H9 (cell line): Measurements from ENCODE around the gene PHF8. TPM values are rescaled to one million over a fixed set of nuclear protein-coding genes. Genes with fewer than 3 reads are reported as not detected.

ENCODE experiments used
- DNase-seq: peaks from one replicate; pipeline ENCODE4 v3.0.0-alpha.2; 2017
- H2AFZ ChIP-seq: one replicate; pipeline ENCODE4 v1.6.1; 2013; ENCODE audit warnings: mild to moderate bottlenecking, low read length, control low read depth, moderate library complexity
- H2AK5ac ChIP-seq: 2 replicates; pipeline ENCODE4 v1.6.1; 2013; ENCODE audit warnings: low read length, control low read depth, mixed read lengths; ENCODE audit not compliant: insufficient read length
- H2BK120ac ChIP-seq: one replicate; pipeline ENCODE4 v1.6.1; 2013; ENCODE audit warnings: low read depth, mild to moderate bottlenecking, low read length, control low read depth, inconsistent platforms; ENCODE audit not compliant: poor library complexity, severe bottlenecking
- H2BK12ac ChIP-seq: 2 replicates; pipeline ENCODE4 v1.6.1; 2013; ENCODE audit warnings: low read length, control low read depth, mixed read lengths, low read depth; ENCODE audit not compliant: insufficient read length
- H2BK15ac ChIP-seq: 2 replicates; pipeline ENCODE4 v1.6.1; 2013; ENCODE audit warnings: low read depth, low read length, control low read depth
- H2BK20ac ChIP-seq: one replicate; pipeline ENCODE4 v1.6.1; 2013; ENCODE audit warnings: low read depth, mild to moderate bottlenecking, low read length, control low read depth, inconsistent platforms; ENCODE audit not compliant: poor library complexity, severe bottlenecking
- H2BK5ac ChIP-seq: 2 replicates; pipeline ENCODE4 v1.6.1; 2013; ENCODE audit warnings: low read length, control low read depth, mixed read lengths; ENCODE audit not compliant: insufficient read length
- H3K14ac ChIP-seq: 2 replicates; pipeline ENCODE4 v1.6.1; 2013; ENCODE audit warnings: low read length, control low read depth; ENCODE audit not compliant: insufficient read depth
- H3K18ac ChIP-seq: 2 replicates; pipeline ENCODE4 v1.6.1; 2013; ENCODE audit warnings: low read depth, mild to moderate bottlenecking, mixed read lengths, low read length, control low read depth; ENCODE audit not compliant: insufficient read length
- H3K23ac ChIP-seq: 2 replicates; pipeline ENCODE4 v1.6.1; 2013; ENCODE audit warnings: low read length, control low read depth, mixed read lengths, low read depth; ENCODE audit not compliant: insufficient read length
- H3K23me2 ChIP-seq: 2 replicates; pipeline ENCODE4 v1.6.1; 2013; ENCODE audit warnings: low read depth, mild to moderate bottlenecking, mixed read lengths, low read length, control low read depth; ENCODE audit not compliant: insufficient read length, poor library complexity, severe bottlenecking
- H3K27ac ChIP-seq: 2 replicates; pipeline ENCODE4 v1.5.1; 2013; ENCODE audit warnings: low read length, control low read depth, mixed read lengths, low read depth; ENCODE audit not compliant: insufficient read length
- H3K27me3 ChIP-seq: 2 replicates; pipeline ENCODE4 v1.6.1; 2013; ENCODE audit warnings: low read length, control low read depth, inconsistent platforms; ENCODE audit not compliant: insufficient read depth
- H3K4ac ChIP-seq: 2 replicates; pipeline ENCODE4 v1.6.1; 2013; ENCODE audit warnings: low read depth, mild to moderate bottlenecking, control low read depth, inconsistent platforms, low read length, moderate library complexity
- H3K4me1 ChIP-seq: 2 replicates; pipeline ENCODE4 v1.6.1; 2013; ENCODE audit warnings: low read length, control low read depth, inconsistent platforms; ENCODE audit not compliant: insufficient read depth
- H3K4me2 ChIP-seq: 2 replicates; pipeline ENCODE4 v1.6.1; 2013; ENCODE audit warnings: low read length, control low read depth, mixed read lengths; ENCODE audit not compliant: insufficient read length, insufficient read depth
- H3K56ac ChIP-seq: 2 replicates; pipeline ENCODE4 v1.6.1; 2013; ENCODE audit warnings: low read depth, mild to moderate bottlenecking, mixed read lengths, low read length, control low read depth; ENCODE audit not compliant: insufficient read length
- H3K79me1 ChIP-seq: 2 replicates; pipeline ENCODE4 v1.6.1; 2013; ENCODE audit warnings: low read depth, mild to moderate bottlenecking, moderate library complexity, low read length, control low read depth, inconsistent platforms; ENCODE audit not compliant: insufficient read depth, poor library complexity, severe bottlenecking
- H3K79me2 ChIP-seq: 2 replicates; pipeline ENCODE4 v1.6.1; 2013; ENCODE audit warnings: low read length, control low read depth, inconsistent platforms; ENCODE audit not compliant: insufficient read depth
- H3K9ac ChIP-seq: 2 replicates; pipeline ENCODE4 v1.6.1; 2013; ENCODE audit warnings: low read length, control low read depth, mixed read lengths; ENCODE audit not compliant: insufficient read length; ENCODE audit errors: extremely low read depth
- H3K9me3 ChIP-seq: one replicate; pipeline ENCODE4 v1.6.1; 2013; ENCODE audit warnings: low read depth, low read length, inconsistent platforms; ENCODE audit not compliant: control insufficient read depth
- H3T11ph ChIP-seq: one replicate; pipeline ENCODE4 v1.6.1; 2013; ENCODE audit warnings: mild to moderate bottlenecking, low read length, control low read depth, inconsistent platforms
- H4K20me1 ChIP-seq: one replicate; pipeline ENCODE4 v1.6.1; 2013; ENCODE audit not compliant: control insufficient read depth, insufficient read length, insufficient read depth
- H4K5ac ChIP-seq: 2 replicates; pipeline ENCODE4 v1.6.1; 2013; ENCODE audit warnings: low read depth, mild to moderate bottlenecking, mixed read lengths, low read length, control low read depth; ENCODE audit not compliant: insufficient read length
- H4K8ac ChIP-seq: replicated peaks from 2 replicates; pipeline ENCODE4 v1.6.1; 2013; ENCODE audit warnings: low read length, control low read depth, mixed read lengths, low read depth; ENCODE audit not compliant: insufficient read length
- H4K91ac ChIP-seq: 2 replicates; pipeline ENCODE4 v1.6.1; 2013; ENCODE audit warnings: low read depth, mild to moderate bottlenecking, moderate library complexity, mixed read lengths, low read length, control low read depth; ENCODE audit not compliant: insufficient read length
- H3K27ac Mint-ChIP-seq, 3 experiments: 2 replicates in 2 of 3; 3 replicates in 1 of 3; pipeline ENCODE4 v1.8.0; 2020 to 2021; ENCODE audit warnings: mixed read lengths in 3 of 3, mild to moderate bottlenecking in 1 of 3, moderate library complexity in 1 of 3
- H3K27me3 Mint-ChIP-seq: 2 replicates; pipeline ENCODE4 v1.8.0; 2021; ENCODE audit warnings: low read depth, mild to moderate bottlenecking, moderate library complexity, mixed read lengths
- H3K36me3 Mint-ChIP-seq, 3 experiments: 2 replicates in 2 of 3; 3 replicates in 1 of 3; pipeline ENCODE4 v1.8.0; 2020 to 2021; ENCODE audit warnings: low read depth in 3 of 3, mixed read lengths in 3 of 3; ENCODE audit not compliant: insufficient read depth in 1 of 3
- H3K4me1 Mint-ChIP-seq, 2 experiments: 2 replicates each; pipeline ENCODE4 v1.8.0; 2020; ENCODE audit warnings: mixed read lengths in 2 of 2
- H3K4me3 Mint-ChIP-seq, 2 experiments: 2 replicates in 1 of 2; 3 replicates in 1 of 2; pipeline ENCODE4 v1.8.0; 2020 to 2021; ENCODE audit warnings: mild to moderate bottlenecking in 2 of 2, mixed read lengths in 2 of 2, moderate library complexity in 1 of 2
- H3K9me3 Mint-ChIP-seq, 2 experiments: 2 replicates in 1 of 2; 3 replicates in 1 of 2; pipeline ENCODE4 v1.8.0; 2020; ENCODE audit warnings: mild to moderate bottlenecking in 2 of 2, mixed read lengths in 2 of 2, moderate library complexity in 1 of 2
- WGBS: extraction: QIAGEN DNeasy Blood & Tissue Kit; methylation state at CpG from one replicate; pipeline ENCODE4 v1.1.7; 2013; ENCODE audit warnings: missing lambda C conversion rate, low lambda C conversion rate, mixed read lengths; ENCODE audit not compliant: insufficient read length; ENCODE audit errors: extremely low coverage; 5-methylcytosine and 5-hydroxymethylcytosine counted together
- total RNA-seq: library from RNA; stranded (reverse); gene quantifications from 2 replicates; pipeline ENCODE4 v1.2.1, GENCODE V29; 2021
- TF ChIP-seq, protein P1 (sequence below): fragments of 200-600 bp; sonication (generic); conservative IDR thresholded peaks from 3 replicates; pipeline ENCODE4 v1.8.0; 2021; ENCODE audit warnings: antibody characterized with exemption, mild to moderate bottlenecking

The PHF8 gene
- total RNA-seq, 1 experiment from 2014 or later = 38.9 TPM

DNA sequence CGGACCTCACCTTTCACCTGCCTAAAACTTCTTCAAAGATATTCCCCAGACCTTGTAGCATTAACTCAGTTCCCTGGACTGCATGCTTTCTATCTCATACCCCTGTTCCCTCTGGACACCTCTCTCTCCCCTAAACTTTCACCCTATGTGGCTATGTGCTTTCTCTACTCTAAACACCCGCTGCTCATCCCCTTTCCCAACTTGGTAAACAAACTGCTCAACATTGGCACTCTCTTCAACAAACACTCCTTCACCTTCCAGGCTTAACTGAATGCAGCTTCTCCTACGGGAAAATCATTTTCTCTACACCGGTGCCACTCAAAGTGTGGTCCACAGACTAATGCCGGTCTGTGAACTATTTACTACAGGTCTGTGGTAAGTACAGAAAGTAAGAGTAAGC is 19.9 kb downstream of the PHF8 start:
- Mint-ChIP-seq H3K4me3 (no peak overlapping the region), H3K4me1 (no peaks in the 10 kb centered on the region), H3K27ac (no peak overlapping the region), H3K27me3 (no peaks in the 10 kb centered on the region), H3K9me3 (peaks cover 61 to 63% of the 10 kb centered on the region in 2 experiments), H3K36me3 (peaks cover 26 to 60% (median 43%) of the 10 kb centered on the region in 3 experiments)
- no peak overlapping the region for H2BK15ac ChIP-seq
- H2BK120ac ChIP-seq = no peak overlapping the region
- H4K20me1 ChIP-seq = no peaks in the 10 kb centered on the region
- peaks cover 21% of the 10 kb centered on the region for H3K9me3 ChIP-seq
- H2BK12ac ChIP-seq = no peak overlapping the region
- no peak overlapping the region for H3K23ac ChIP-seq
- H3K79me2 ChIP-seq = no peaks in the 10 kb centered on the region; the same call in 1 of the 2 replicates
- H2AFZ ChIP-seq = no peak overlapping the region
- H3T11ph ChIP-seq = no peak overlapping the region
- no peak overlapping the region for H3K9ac ChIP-seq
- no peak overlapping the region for H3K14ac ChIP-seq
- no peaks in the 10 kb centered on the region for H3K27me3 ChIP-seq
- no peaks in the 10 kb centered on the region for H3K23me2 ChIP-seq
- H4K8ac ChIP-seq = no peak overlapping the region
- H3K4ac ChIP-seq = no peak overlapping the region
- no peak overlapping the region for H2BK5ac ChIP-seq
- H3K4me1 ChIP-seq = no peaks in the 10 kb centered on the region
- no peak overlapping the region for H2AK5ac ChIP-seq
- no peaks in the 10 kb centered on the region for H3K79me1 ChIP-seq
- H3K56ac ChIP-seq = no peak overlapping the region
- no peak overlapping the region for H3K27ac ChIP-seq
- H2BK20ac ChIP-seq = no peak overlapping the region
- TF ChIP-seq, protein P1, sequence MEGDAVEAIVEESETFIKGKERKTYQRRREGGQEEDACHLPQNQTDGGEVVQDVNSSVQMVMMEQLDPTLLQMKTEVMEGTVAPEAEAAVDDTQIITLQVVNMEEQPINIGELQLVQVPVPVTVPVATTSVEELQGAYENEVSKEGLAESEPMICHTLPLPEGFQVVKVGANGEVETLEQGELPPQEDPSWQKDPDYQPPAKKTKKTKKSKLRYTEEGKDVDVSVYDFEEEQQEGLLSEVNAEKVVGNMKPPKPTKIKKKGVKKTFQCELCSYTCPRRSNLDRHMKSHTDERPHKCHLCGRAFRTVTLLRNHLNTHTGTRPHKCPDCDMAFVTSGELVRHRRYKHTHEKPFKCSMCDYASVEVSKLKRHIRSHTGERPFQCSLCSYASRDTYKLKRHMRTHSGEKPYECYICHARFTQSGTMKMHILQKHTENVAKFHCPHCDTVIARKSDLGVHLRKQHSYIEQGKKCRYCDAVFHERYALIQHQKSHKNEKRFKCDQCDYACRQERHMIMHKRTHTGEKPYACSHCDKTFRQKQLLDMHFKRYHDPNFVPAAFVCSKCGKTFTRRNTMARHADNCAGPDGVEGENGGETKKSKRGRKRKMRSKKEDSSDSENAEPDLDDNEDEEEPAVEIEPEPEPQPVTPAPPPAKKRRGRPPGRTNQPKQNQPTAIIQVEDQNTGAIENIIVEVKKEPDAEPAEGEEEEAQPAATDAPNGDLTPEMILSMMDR = no peak
- no peak overlapping the region for H4K5ac ChIP-seq
- no peak overlapping the region for H3K4me2 ChIP-seq
- WGBS = no CpG with 5 or more reads among the region's 5 CpGs
- no peak overlapping the region for H3K18ac ChIP-seq
- DNase-seq = no peak
- no peak overlapping the region for H4K91ac ChIP-seq
